KOPT-K1 (cell line): Measurements from ENCODE around the gene GRHL3.
"Not testable (repeated sequence)": the region's sequence is repeated elsewhere in the genome, so short reads cannot be mapped to it uniquely, and the experiment has no call there.

Experiments used
- H3K27ac ChIP-seq: fragments of 200-600 bp; sonication (generic); 2 replicates; pipeline ENCODE4 v1.5.1; 2016; ENCODE audit warnings: antibody characterized with exemption, mild to moderate bottlenecking, low read depth, low read length; ENCODE audit not compliant: poor library complexity, severe bottlenecking
- H3K36me3 ChIP-seq: fragments of 200-600 bp; sonication (generic); 2 replicates; pipeline ENCODE4 v1.5.1; 2017; ENCODE audit warnings: antibody characterized with exemption, mild to moderate bottlenecking, low read length, moderate library complexity; ENCODE audit not compliant: insufficient read depth
- H3K9me3 ChIP-seq: fragments of 200-600 bp; sonication (generic); 2 replicates; pipeline ENCODE4 v1.5.1; 2017; ENCODE audit warnings: antibody characterized with exemption, low read length, mild to moderate bottlenecking; ENCODE audit not compliant: insufficient read depth, poor library complexity, severe bottlenecking

Gene GRHL3

GRCh38 chr1:24287779-24288178 lies 31.4 kb upstream of the GRHL3 start:
- H3K9me3 ChIP-seq, H3K36me3 ChIP-seq, H3K27ac ChIP-seq: not testable (repeated sequence)

GRCh38 chr1:24288479-24288878 lies 30.7 kb upstream of the GRHL3 start:
- Histone ChIP-seq H3K36me3 (no peaks in the 10 kb centered on the region), H3K9me3 (no peaks in the 10 kb centered on the region), H3K27ac (no peak overlapping the region)

- Histone ChIP-seq H3K27ac (no peak overlapping the region), H3K36me3 (no peaks in the 10 kb centered on the region), H3K9me3 (no peaks in the 10 kb centered on the region)
Observed at GRCh38 chr1:24289937-24290595, 29.1 kb upstream of the GRHL3 start.

DNA sequence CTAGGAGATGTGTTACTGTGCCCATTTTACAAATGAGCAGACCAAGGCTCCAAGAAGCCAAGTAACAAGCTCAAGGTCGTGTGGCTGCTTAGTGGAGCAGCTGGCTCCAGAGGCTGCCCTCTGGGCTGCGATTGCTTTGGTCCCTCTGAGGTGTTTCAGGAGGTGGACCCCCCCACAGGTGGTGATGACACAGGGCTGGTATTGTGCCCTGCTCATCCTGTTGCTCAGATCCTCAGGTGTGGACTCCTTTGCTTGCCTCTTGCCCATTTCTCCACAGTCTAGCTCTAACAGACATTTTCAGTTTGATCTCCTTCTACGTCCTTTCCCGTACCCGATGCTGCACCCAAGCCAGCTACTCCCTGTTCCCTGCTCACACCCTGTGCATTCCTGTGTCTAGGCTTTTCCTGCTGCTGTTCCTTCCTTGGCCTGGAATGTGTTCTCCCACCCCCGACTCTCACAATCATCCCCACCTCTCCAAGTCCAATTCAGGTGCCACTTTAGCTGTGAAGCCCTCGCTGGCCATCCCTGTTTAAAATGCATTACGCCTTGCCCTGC lies 28.1 kb upstream of the GRHL3 start:
- Histone ChIP-seq H3K9me3 (no peaks in the 10 kb centered on the region), H3K36me3 (no peaks in the 10 kb centered on the region), H3K27ac (no peak overlapping the region)

DNA sequence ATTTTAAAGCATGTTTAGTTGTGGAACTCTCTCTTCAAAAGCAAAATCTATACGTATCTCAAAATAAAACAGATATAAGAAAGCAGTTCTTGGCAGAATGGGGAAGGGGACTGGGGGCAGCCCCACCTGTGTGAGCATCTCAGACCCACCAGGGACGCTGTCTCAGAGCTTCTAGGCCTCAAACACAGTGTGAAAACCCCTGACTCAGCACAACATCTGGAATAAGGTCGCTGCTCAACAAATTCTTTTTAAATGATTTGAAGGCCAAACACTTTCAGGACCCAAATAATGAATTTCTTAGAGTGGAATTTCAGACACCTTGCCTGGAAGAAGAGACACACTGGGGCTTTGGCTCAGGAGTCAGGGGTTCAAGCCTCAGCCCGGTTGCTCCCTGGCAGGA lies 27.1 kb upstream of the GRHL3 start:
- H3K27ac ChIP-seq, result no peak overlapping the region
- no peaks in the 10 kb centered on the region for H3K36me3 ChIP-seq
- no peaks in the 10 kb centered on the region for H3K9me3 ChIP-seq

DNA sequence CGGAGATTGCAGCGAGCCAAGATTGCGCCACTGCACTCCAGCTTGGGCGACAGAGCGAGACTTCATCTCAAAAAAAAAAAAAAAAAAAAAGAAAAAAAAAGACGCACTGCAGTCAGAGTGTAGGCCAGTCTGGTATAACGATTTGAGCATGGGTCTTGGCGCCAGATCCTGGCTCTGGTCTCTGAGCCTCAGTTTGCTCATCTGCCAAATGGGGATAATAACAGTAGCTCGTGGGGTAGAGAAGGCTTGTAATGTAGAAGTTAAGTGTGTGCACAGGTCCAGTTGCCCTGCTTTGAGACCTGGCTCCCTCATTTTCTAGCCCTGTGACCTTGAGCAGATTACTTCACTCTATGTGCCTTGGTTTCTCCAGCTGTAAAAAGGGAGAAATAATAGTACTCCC lies 26.3 kb upstream of the GRHL3 start:
- no peaks in the 10 kb centered on the region for H3K36me3 ChIP-seq
- no peak overlapping the region for H3K27ac ChIP-seq

DNA sequence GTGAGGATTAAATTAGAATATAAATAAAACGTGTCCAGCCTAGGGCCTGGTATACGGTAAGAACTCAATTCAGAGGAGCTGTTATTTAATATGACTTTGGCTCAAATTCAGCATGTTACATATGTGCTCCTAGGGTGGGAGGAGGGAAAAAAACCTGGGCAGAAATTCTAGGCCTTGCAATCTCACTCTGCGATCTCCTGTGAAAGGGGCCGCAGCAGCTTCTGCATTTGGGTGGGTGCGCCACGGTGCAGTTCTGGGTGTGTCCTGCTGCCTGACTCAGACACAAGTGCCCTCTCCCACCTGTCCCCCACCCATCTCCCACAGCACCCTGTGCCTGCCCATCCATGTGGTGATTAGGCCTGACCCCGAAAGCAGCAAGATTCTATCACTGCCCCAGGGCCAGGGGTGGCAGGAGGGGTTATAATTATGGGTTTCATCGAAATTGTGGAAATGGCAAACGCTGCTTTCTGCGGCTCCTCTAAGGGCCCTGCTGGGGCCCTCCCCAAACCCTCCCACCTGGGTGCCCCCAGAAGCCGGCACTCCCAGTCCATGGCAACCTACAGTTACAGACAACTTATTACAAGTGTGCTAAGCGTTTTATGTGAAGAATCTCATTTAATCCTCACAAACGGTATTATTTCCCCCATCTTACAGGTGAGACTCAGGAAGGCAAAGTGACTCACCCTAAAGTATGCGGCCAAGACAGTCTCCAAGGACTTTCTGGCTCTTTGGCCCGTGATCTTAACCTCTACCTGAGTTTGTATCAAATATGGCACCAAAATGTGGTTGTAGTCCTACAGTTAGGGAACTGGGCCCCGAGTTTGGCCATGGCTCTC lies 25.5 kb upstream of the GRHL3 start:
- Histone ChIP-seq H3K36me3 (no peaks in the 10 kb centered on the region), H3K9me3 (no peaks in the 10 kb centered on the region), H3K27ac (no peak overlapping the region)

More for the DNA sequence above, 26.3 kb upstream of the GRHL3 start:
- H3K9me3 ChIP-seq, result no peaks in the 10 kb centered on the region

DNA sequence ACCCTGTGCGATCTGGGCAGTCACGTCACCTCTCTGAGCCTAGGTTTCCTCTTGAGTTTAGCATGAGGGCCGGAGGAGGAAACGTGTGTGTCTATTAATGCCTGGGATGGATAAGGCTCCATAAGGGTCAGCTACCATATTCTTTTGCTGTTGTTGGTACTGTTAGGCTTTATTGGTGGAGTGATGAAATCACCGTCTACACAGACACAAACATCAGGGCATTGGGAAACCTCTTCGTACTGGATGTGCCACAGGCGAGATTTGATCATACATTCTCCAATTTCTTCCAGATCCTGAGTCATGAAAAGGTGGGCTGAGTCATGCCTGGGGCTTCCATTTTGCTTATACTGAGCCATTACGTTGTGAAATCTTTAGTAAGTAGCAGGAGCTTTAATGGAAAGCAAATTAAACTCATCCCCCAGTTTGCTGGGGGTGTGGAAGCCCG lies 24.9 kb upstream of the GRHL3 start:
- Histone ChIP-seq H3K27ac (no peak overlapping the region), H3K36me3 (no peaks in the 10 kb centered on the region), H3K9me3 (no peaks in the 10 kb centered on the region)

- H3K27ac ChIP-seq, result no peak overlapping the region
Observed at GRCh38 chr1:24294716-24295371, 24.3 kb upstream of the GRHL3 start.

DNA sequence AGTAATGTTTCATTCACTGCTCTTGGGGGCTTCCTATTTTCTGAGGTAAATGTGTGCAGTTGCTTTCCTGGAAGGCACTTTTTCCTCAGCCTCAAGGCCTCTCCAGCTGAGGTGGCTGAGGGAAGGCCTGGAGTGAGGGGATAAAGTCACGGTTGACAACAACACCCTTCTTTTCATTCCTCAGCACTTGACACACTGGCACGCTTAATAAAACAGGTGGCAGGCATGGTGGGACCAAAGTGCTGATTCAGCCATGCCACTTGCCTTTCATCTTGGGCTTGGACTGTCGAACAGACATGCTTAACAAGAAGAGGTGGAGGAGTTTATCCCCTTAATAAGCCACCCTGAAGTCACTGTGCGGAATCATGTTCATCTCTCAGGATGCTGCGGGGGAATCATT lies 23.6 kb upstream of the GRHL3 start:
- Histone ChIP-seq H3K27ac (no peak overlapping the region), H3K9me3 (no peaks in the 10 kb centered on the region), H3K36me3 (no peaks in the 10 kb centered on the region)

More at GRCh38 chr1:24294716-24295371, 24.3 kb upstream of the GRHL3 start:
- H3K36me3 ChIP-seq, result no peaks in the 10 kb centered on the region
- no peaks in the 10 kb centered on the region for H3K9me3 ChIP-seq

GRCh38 chr1:24297187-24297851 lies 21.8 kb upstream of the GRHL3 start:
- Histone ChIP-seq H3K36me3 (no peaks in the 10 kb centered on the region), H3K9me3 (no peaks in the 10 kb centered on the region), H3K27ac (no peak overlapping the region)

- Histone ChIP-seq H3K9me3 (no peaks in the 10 kb centered on the region), H3K27ac (no peak overlapping the region), H3K36me3 (no peaks in the 10 kb centered on the region)
Observed at GRCh38 chr1:24297852-24298232, 21.3 kb upstream of the GRHL3 start.

- H3K27ac ChIP-seq, result no peak overlapping the region
Observed at GRCh38 chr1:24298606-24299005, 20.6 kb upstream of the GRHL3 start.

DNA sequence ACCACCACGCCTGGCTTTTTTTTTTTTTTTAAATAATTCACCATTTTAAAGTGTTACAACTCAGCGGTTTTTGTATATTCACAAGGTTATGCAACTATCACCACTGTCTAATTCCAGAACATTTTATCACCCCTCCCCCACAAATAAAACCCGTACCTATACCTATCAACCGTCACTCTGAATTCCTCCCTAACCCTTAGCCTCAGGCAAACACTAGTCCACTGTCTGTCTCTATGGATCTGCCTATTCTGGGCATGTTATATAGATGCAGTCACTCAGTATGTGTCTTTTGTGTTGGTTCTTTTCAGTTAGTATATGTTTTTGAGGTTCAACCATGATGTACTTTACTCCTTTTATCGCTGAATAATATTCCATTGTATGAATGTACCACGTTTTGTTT lies 19.3 kb upstream of the GRHL3 start:
- H3K36me3 ChIP-seq, result no peaks in the 10 kb centered on the region

More at GRCh38 chr1:24298606-24299005, 20.6 kb upstream of the GRHL3 start:
- H3K36me3 ChIP-seq, result no peaks in the 10 kb centered on the region
- H3K9me3 ChIP-seq, result no peaks in the 10 kb centered on the region

More for the DNA sequence above, 19.3 kb upstream of the GRHL3 start:
- no peaks in the 10 kb centered on the region for H3K9me3 ChIP-seq
- no peak overlapping the region for H3K27ac ChIP-seq
